Measurements from ENCODE around the gene INPP4B. TPM values are rescaled to one million over a fixed set of nuclear protein-coding genes. Genes with fewer than 3 reads are reported as not detected.

The INPP4B gene
- total RNA-seq, 1 experiment from 2014 or later: 0.07 TPM

DNA sequence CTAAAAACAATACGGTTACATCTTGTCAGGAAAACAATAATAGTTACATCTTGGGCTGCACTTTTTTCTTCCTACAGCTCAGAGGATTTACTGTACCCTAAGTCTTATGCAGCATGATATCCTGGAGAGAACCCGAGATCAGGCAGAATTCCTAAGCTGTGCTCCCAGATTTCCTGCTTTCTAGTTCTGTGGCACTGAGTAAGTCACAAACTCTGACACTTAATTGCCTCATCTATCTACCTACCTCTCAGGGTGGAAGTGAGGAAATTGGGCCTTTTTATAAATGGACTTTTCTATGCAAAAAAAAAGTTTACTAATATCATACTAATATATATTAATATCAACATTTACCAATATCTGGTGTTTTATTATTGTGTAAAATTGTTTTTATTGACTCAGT lies 438.5 kb downstream of the INPP4B start:
- no peak for DNase-seq
- no peak overlapping the region for H3K27ac Mint-ChIP-seq

More for the DNA sequence above, 438.5 kb downstream of the INPP4B start:
- H3K36me3 Mint-ChIP-seq (ENCODE audit: insufficient read depth in 1 of 3, low read depth in 3 of 3): no peaks in the 10 kb centered on the region
- Histone ChIP-seq H3K9ac (ENCODE audit: extremely low read depth, insufficient read length, low read length) (no peak overlapping the region), H3K4me2 (ENCODE audit: insufficient read depth, insufficient read length, low read length) (no peak overlapping the region), H4K20me1 (ENCODE audit: control insufficient read depth, insufficient read depth, insufficient read length) (no peaks in the 10 kb centered on the region), H2BK20ac (ENCODE audit: low read depth, low read length, poor library complexity, severe bottlenecking) (no peak overlapping the region), H3K18ac (ENCODE audit: insufficient read length, low read depth, low read length) (no peak overlapping the region), H2BK5ac (ENCODE audit: insufficient read length, low read length) (no peak overlapping the region), H3K79me2 (ENCODE audit: insufficient read depth, low read length) (no peaks in the 10 kb centered on the region), H2AFZ (ENCODE audit: low read length) (no peak overlapping the region), H3T11ph (ENCODE audit: low read length) (no peak overlapping the region), H3K79me1 (ENCODE audit: insufficient read depth, low read depth, low read length, poor library complexity, severe bottlenecking) (no peaks in the 10 kb centered on the region), H2BK12ac (ENCODE audit: insufficient read length, low read depth, low read length) (no peak overlapping the region), H4K91ac (ENCODE audit: insufficient read length, low read depth, low read length) (no peak overlapping the region), H3K4ac (ENCODE audit: low read depth, low read length) (no peak overlapping the region), H3K27ac (ENCODE audit: insufficient read length, low read depth, low read length) (no peak overlapping the region), H3K9me3 (ENCODE audit: control insufficient read depth, low read depth, low read length) (no peaks in the 10 kb centered on the region), H3K56ac (ENCODE audit: insufficient read length, low read depth, low read length) (no peak overlapping the region), H3K27me3 (ENCODE audit: insufficient read depth, low read length) (no peaks in the 10 kb centered on the region), H4K8ac (replicated peaks; ENCODE audit: insufficient read length, low read depth, low read length) (no peak overlapping the region), H4K5ac (ENCODE audit: insufficient read length, low read depth, low read length) (no peak overlapping the region), H3K23ac (ENCODE audit: insufficient read length, low read depth, low read length) (no peak overlapping the region), H3K23me2 (ENCODE audit: insufficient read length, low read depth, low read length, poor library complexity, severe bottlenecking) (no peaks in the 10 kb centered on the region), H2BK120ac (ENCODE audit: low read depth, low read length, poor library complexity, severe bottlenecking) (no peak overlapping the region), H3K14ac (ENCODE audit: insufficient read depth, low read length) (no peak overlapping the region), H2AK5ac (ENCODE audit: insufficient read length, low read length) (no peak overlapping the region), H2BK15ac (ENCODE audit: low read depth, low read length) (no peak overlapping the region), H3K4me1 (ENCODE audit: insufficient read depth, low read length) (peaks cover 5% of the 10 kb centered on the region; the same call in 1 of the 2 replicates)
- no CpG with 5 or more reads among the region's 2 CpGs for WGBS (ENCODE audit: extremely low coverage, insufficient read length, low lambda C conversion rate)
- H3K9me3 Mint-ChIP-seq: no peaks in the 10 kb centered on the region
- H3K4me1 Mint-ChIP-seq: peaks cover 29 to 34% of the 10 kb centered on the region in 2 experiments
- no peak overlapping the region for H3K4me3 Mint-ChIP-seq
- TF ChIP-seq, protein P1, sequence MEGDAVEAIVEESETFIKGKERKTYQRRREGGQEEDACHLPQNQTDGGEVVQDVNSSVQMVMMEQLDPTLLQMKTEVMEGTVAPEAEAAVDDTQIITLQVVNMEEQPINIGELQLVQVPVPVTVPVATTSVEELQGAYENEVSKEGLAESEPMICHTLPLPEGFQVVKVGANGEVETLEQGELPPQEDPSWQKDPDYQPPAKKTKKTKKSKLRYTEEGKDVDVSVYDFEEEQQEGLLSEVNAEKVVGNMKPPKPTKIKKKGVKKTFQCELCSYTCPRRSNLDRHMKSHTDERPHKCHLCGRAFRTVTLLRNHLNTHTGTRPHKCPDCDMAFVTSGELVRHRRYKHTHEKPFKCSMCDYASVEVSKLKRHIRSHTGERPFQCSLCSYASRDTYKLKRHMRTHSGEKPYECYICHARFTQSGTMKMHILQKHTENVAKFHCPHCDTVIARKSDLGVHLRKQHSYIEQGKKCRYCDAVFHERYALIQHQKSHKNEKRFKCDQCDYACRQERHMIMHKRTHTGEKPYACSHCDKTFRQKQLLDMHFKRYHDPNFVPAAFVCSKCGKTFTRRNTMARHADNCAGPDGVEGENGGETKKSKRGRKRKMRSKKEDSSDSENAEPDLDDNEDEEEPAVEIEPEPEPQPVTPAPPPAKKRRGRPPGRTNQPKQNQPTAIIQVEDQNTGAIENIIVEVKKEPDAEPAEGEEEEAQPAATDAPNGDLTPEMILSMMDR (conservative IDR thresholded peaks at IDR 0.05): no peak
- H3K27me3 Mint-ChIP-seq (ENCODE audit: low read depth): no peaks in the 10 kb centered on the region

Measured in H9 (cell line).